GM18867 (cell line): ENCODE data around the gene JARID2.

Source experiments
- ATAC-seq: cut with Tn5 transposase; IDR thresholded peaks from one replicate; pipeline ENCODE4 v1.9.1; 2021; ENCODE audit warnings: mild to moderate bottlenecking, moderate library complexity; ENCODE audit not compliant: unreplicated experiment

JARID2 gene

GRCh38 chr6:15479761-15480160 is 233.9 kb downstream of the JARID2 start:
- no peak for ATAC-seq

GRCh38 chr6:15480525-15480924 is 234.7 kb downstream of the JARID2 start:
- ATAC-seq, result no peak

GRCh38 chr6:15481390-15482291 is 235.8 kb downstream of the JARID2 start:
- no peak for ATAC-seq

GRCh38 chr6:15483060-15483459 is 237.2 kb downstream of the JARID2 start:
- ATAC-seq, result no peak

GRCh38 chr6:15484140-15484539 is 238.3 kb downstream of the JARID2 start:
- ATAC-seq, result no peak

- no peak for ATAC-seq
These were observed 239.0 kb downstream of the JARID2 start for GRCh38 chr6:15484821-15485220.

GRCh38 chr6:15485936-15486335 is 240.1 kb downstream of the JARID2 start:
- no peak for ATAC-seq

GRCh38 chr6:15487262-15487661 is 241.4 kb downstream of the JARID2 start:
- ATAC-seq, result no peak

- ATAC-seq, result no peak
These were observed 243.5 kb downstream of the JARID2 start for GRCh38 chr6:15489261-15489962.

GRCh38 chr6:15490242-15491100 is 244.6 kb downstream of the JARID2 start:
- no peak for ATAC-seq

GRCh38 chr6:15491255-15491985 is 245.6 kb downstream of the JARID2 start:
- ATAC-seq, result no peak

- no peak for ATAC-seq
These were observed 246.1 kb downstream of the JARID2 start for GRCh38 chr6:15491986-15492269.

- ATAC-seq, result no peak
These were observed 247.7 kb downstream of the JARID2 start for GRCh38 chr6:15493437-15494168.

GRCh38 chr6:15495375-15495901 is 249.6 kb downstream of the JARID2 start:
- no peak for ATAC-seq

- ATAC-seq, result no peak
These were observed 250.7 kb downstream of the JARID2 start for GRCh38 chr6:15496345-15497131.

- ATAC-seq, result no peak
These were observed 252.8 kb downstream of the JARID2 start for GRCh38 chr6:15498640-15499039.

- no peak for ATAC-seq
These were observed 253.3 kb downstream of the JARID2 start for GRCh38 chr6:15499125-15499524.

GRCh38 chr6:15499591-15499990 is 253.7 kb downstream of the JARID2 start:
- no peak for ATAC-seq
